GM12892 (cell line): ENCODE data around the gene SEC22C.

ENCODE experiments used
- POLR2A ChIP-seq: IDR thresholded peaks from 2 replicates; pipeline ENCODE4 v1.6.1; 2011; ENCODE audit warnings: low read depth, low read length, control low read depth
- POLR2AphosphoS5 ChIP-seq: IDR thresholded peaks from 2 replicates; pipeline ENCODE4 v1.6.1; 2011; ENCODE audit warnings: low read depth, low read length, control low read depth
- TAF1 ChIP-seq: IDR thresholded peaks from 2 replicates; pipeline ENCODE4 v1.6.1; 2011; ENCODE audit warnings: low read depth, mild to moderate bottlenecking, control low read depth, low read length, borderline replicate concordance

DNA sequence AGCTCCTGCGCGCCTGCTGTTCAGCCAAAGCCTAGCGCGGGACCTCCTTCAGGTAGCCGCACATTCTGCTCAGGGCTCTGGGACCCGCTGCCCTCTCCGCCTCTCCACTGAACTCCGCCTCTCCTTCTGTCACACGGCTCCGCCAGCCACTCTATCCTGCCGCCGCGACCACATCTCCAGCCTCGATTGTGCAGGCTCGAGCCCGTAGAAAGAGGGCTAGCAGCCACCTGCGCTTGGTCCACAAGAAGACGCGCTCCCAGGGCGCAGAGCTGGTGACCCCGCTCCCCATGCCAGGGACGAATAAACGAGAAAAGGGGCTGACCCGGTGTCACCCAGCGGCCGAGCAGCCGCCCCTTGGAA lies 80.5 kb downstream of the SEC22C start:
- TF ChIP-seq POLR2A (no peak), POLR2AphosphoS5 (no peak), TAF1 (no peak)
